H1 (cell line): ENCODE measurements around the gene SMIM1. TPM values are rescaled to one million over a fixed set of nuclear protein-coding genes. Genes with fewer than 3 reads are reported as not detected.

ENCODE experiments used
- CTCF ChIA-PET: fragments of 300-600 bp; sonication (Branson Sonifier 250); formaldehyde crosslinking; loops from one replicate; lab custom pipeline; 2021; ENCODE audit not compliant: partially characterized antibody; lab: Charles Lee
- POLR2A ChIA-PET: fragments of 300-600 bp; sonication (Branson Sonifier 250); formaldehyde crosslinking; loops from one replicate; lab custom pipeline; 2021; ENCODE audit warnings: inconsistent platforms; ENCODE audit not compliant: partially characterized antibody; lab: Charles Lee
- DNase-seq, 2 experiments: peaks; one replicate each; pipeline versions ENCODE4 v3.0.0 to v3.0.0-alpha.2; 2010 to 2022; ENCODE audit warnings: low spot score in 2 of 2, low read depth in 1 of 2, mixed read lengths in 1 of 2
- FAIRE-seq: peaks from 2 replicates; lab custom pipeline; 2011; peaks lifted over from hg19 to GRCh38; lab: Jason Lieb, UNC
- H2AFZ ChIP-seq: 2 replicates; pipeline ENCODE4 v1.8.1; 2012; ENCODE audit warnings: low read length, inconsistent platforms
- H2AK5ac ChIP-seq: 2 replicates; pipeline ENCODE4 v1.6.1; 2013; ENCODE audit warnings: low read depth, low read length
- H2BK120ac ChIP-seq: replicated peaks from 2 replicates; pipeline ENCODE3; 2013; ENCODE audit warnings: low read depth, low read length, inconsistent platforms
- H2BK12ac ChIP-seq: 2 replicates; pipeline ENCODE4 v1.6.1; 2013; ENCODE audit warnings: low read depth, low read length
- H2BK15ac ChIP-seq: 2 replicates; pipeline ENCODE4 v1.6.1; 2013; ENCODE audit warnings: low read length
- H2BK20ac ChIP-seq: 2 replicates; pipeline ENCODE4 v1.6.1; 2013; ENCODE audit warnings: low read length
- H2BK5ac ChIP-seq: 2 replicates; pipeline ENCODE4 v1.6.1; 2013; ENCODE audit warnings: low read depth, low read length
- H3K14ac ChIP-seq: 2 replicates; pipeline ENCODE4 v1.6.1; 2013; ENCODE audit warnings: inconsistent platforms; ENCODE audit not compliant: insufficient read length
- H3K18ac ChIP-seq: 2 replicates; pipeline ENCODE4 v1.6.1; 2013; ENCODE audit warnings: low read length; ENCODE audit errors: extremely low read depth
- H3K23ac ChIP-seq: 2 replicates; pipeline ENCODE4 v1.6.1; 2013; ENCODE audit warnings: inconsistent platforms; ENCODE audit not compliant: insufficient read length
- H3K23me2 ChIP-seq: 2 replicates; pipeline ENCODE4 v1.6.1; 2013; ENCODE audit warnings: low read depth, low read length
- H3K27ac ChIP-seq: 2 replicates; pipeline ENCODE4 v1.6.1; 2011; ENCODE audit warnings: low read depth, low read length, inconsistent platforms
- H3K27me3 ChIP-seq, 4 experiments: replicated peaks in 1 of 4; 1 replicate in 1 of 4; 2 replicates in 3 of 4; pipeline versions ENCODE4 v1.6.1 to v1.8.1; 2011 to 2013; ENCODE audit warnings: low read length in 3 of 4, mild to moderate bottlenecking in 3 of 4, inconsistent platforms in 2 of 4, mixed read lengths in 2 of 4, moderate library complexity in 1 of 4; ENCODE audit not compliant: control insufficient read depth in 3 of 4, insufficient read depth in 3 of 4; ENCODE audit errors: extremely low read depth in 1 of 4
- H3K36me3 ChIP-seq, 4 experiments: 2 replicates each; pipeline versions ENCODE4 v1.6.1 to v1.8.1; 2011 to 2013; ENCODE audit warnings: mild to moderate bottlenecking in 4 of 4, low read length in 3 of 4, moderate library complexity in 2 of 4, control low read depth in 1 of 4, inconsistent platforms in 1 of 4; ENCODE audit not compliant: insufficient read depth in 4 of 4, control insufficient read depth in 2 of 4
- H3K4ac ChIP-seq: replicated peaks from 2 replicates; pipeline ENCODE3; 2013; ENCODE audit warnings: low read length, low read depth, mixed read lengths, inconsistent platforms; ENCODE audit not compliant: insufficient read length
- H3K4me1 ChIP-seq, 4 experiments: replicated peaks in 1 of 4; 1 replicate in 1 of 4; 2 replicates in 3 of 4; pipeline versions ENCODE4 v1.6.1 to v1.8.1; 2011 to 2013; ENCODE audit warnings: low read length in 3 of 4, inconsistent platforms in 2 of 4, mixed read lengths in 1 of 4; ENCODE audit not compliant: insufficient read depth in 4 of 4, control insufficient read depth in 3 of 4
- H3K4me2 ChIP-seq, 2 experiments: 2 replicates each; pipeline versions ENCODE4 v1.6.1 to v1.8.1; 2011 to 2013; ENCODE audit warnings: low read depth in 2 of 2, low read length in 2 of 2, control low read depth in 1 of 2, inconsistent platforms in 1 of 2, mild to moderate bottlenecking in 1 of 2; ENCODE audit not compliant: insufficient read depth in 1 of 2
- H3K4me3 ChIP-seq, 4 experiments: fragments of 200-600, 300-600 bp in 1 of 4; sonication (generic), shearing (Covaris generic), sonication (Bioruptor Twin) in 1 of 4; 2 replicates each; pipeline versions ENCODE4 v1.5.1 to v1.8.1; 2011 to 2016; ENCODE audit warnings: low read length in 4 of 4, low read depth in 3 of 4, control low read depth in 2 of 4, inconsistent platforms in 2 of 4, mild to moderate bottlenecking in 2 of 4, mixed read lengths in 1 of 4, moderate library complexity in 1 of 4; ENCODE audit not compliant: insufficient read depth in 2 of 4; ENCODE audit errors: extremely low read depth in 1 of 4
- H3K56ac ChIP-seq: replicated peaks from 2 replicates; pipeline ENCODE3; 2013; ENCODE audit warnings: low read depth, mild to moderate bottlenecking, mixed read lengths, low read length, inconsistent platforms; ENCODE audit not compliant: insufficient read length
- H3K79me1 ChIP-seq: 2 replicates; pipeline ENCODE4 v1.6.1; 2013; ENCODE audit warnings: low read depth, low read length, control low read depth
- H3K79me2 ChIP-seq, 2 experiments: 2 replicates each; pipeline versions ENCODE4 v1.6.1 to v1.8.1; 2012 to 2013; ENCODE audit warnings: low read length in 2 of 2, mild to moderate bottlenecking in 2 of 2, inconsistent platforms in 1 of 2; ENCODE audit not compliant: insufficient read depth in 2 of 2, control insufficient read depth in 1 of 2
- H3K9ac ChIP-seq, 4 experiments: replicated peaks in 1 of 4; 1 replicate in 1 of 4; 2 replicates in 3 of 4; pipeline versions ENCODE4 v1.6.1 to v1.8.1; 2011 to 2013; ENCODE audit warnings: low read depth in 3 of 4, low read length in 3 of 4, control low read depth in 2 of 4, mild to moderate bottlenecking in 2 of 4, moderate library complexity in 2 of 4, inconsistent platforms in 1 of 4; ENCODE audit errors: extremely low read depth in 1 of 4
- H3K9me3 ChIP-seq, 2 experiments: 2 replicates each; pipeline versions ENCODE4 v1.6.1 to v1.8.1; 2012 to 2013; ENCODE audit warnings: mild to moderate bottlenecking in 2 of 2, moderate library complexity in 2 of 2, control low read depth in 1 of 2, inconsistent platforms in 1 of 2, low read depth in 1 of 2, low read length in 1 of 2, mixed read lengths in 1 of 2; ENCODE audit not compliant: insufficient read depth in 2 of 2
- H4K20me1 ChIP-seq, 2 experiments: replicated peaks in 1 of 2; 2 replicates each; pipeline versions ENCODE3 to v1.8.1; 2011 to 2013; ENCODE audit warnings: inconsistent platforms in 2 of 2, low read length in 2 of 2, mild to moderate bottlenecking in 1 of 2; ENCODE audit not compliant: insufficient read depth in 2 of 2, control insufficient read depth in 1 of 2
- H4K5ac ChIP-seq: 2 replicates; pipeline ENCODE4 v1.6.1; 2013; ENCODE audit warnings: low read length, low read depth, mixed read lengths, inconsistent platforms; ENCODE audit not compliant: insufficient read length
- H4K8ac ChIP-seq: 2 replicates; pipeline ENCODE4 v1.8.0; 2013; ENCODE audit warnings: mild to moderate bottlenecking, moderate library complexity, low read length, inconsistent platforms; ENCODE audit not compliant: insufficient read depth; ENCODE audit errors: extremely low read depth
- H4K91ac ChIP-seq: replicated peaks from 2 replicates; pipeline ENCODE3; 2013; ENCODE audit warnings: low read length, mixed read lengths, inconsistent platforms; ENCODE audit not compliant: insufficient read length
- BCL11A ChIP-seq, 2 experiments: IDR thresholded peaks; one replicate each; pipeline ENCODE4 v1.6.1; 2011; ENCODE audit warnings: low read depth in 2 of 2, low read length in 2 of 2, mild to moderate bottlenecking in 2 of 2
- CEBPB ChIP-seq: IDR thresholded peaks from 2 replicates; pipeline ENCODE4 v1.6.1; 2012; ENCODE audit warnings: low read depth, low read length
- FOSL1 ChIP-seq: IDR thresholded peaks from 2 replicates; pipeline ENCODE4 v1.6.1; 2011; ENCODE audit warnings: mild to moderate bottlenecking, low read depth, low read length, moderate library complexity; ENCODE audit not compliant: insufficient read depth
- GABPA ChIP-seq: IDR thresholded peaks from 2 replicates; pipeline ENCODE4 v1.6.1; 2011; ENCODE audit warnings: mild to moderate bottlenecking, low read length, moderate library complexity, borderline replicate concordance; ENCODE audit not compliant: insufficient read depth
- NRF1 ChIP-seq: IDR thresholded peaks from 2 replicates; pipeline ENCODE4 v1.6.1; 2011; ENCODE audit warnings: mild to moderate bottlenecking, low read depth, low read length, improper control_type of control experiment
- RNF2 ChIP-seq: fragments of 200-900, 300-1000 bp; sonication (generic); IDR thresholded peaks from 2 replicates; pipeline ENCODE4 v1.7.1; 2016; ENCODE audit warnings: borderline replicate concordance, low read depth, mild to moderate bottlenecking, antibody characterized with exemption, low read length; ENCODE audit not compliant: poor library complexity, severe bottlenecking; ENCODE audit errors: missing control alignments
- RXRA ChIP-seq: IDR thresholded peaks from 2 replicates; pipeline ENCODE4 v1.6.1; 2011; ENCODE audit warnings: low read depth, mild to moderate bottlenecking, low read length, moderate library complexity; ENCODE audit not compliant: insufficient read depth
- SIRT6 ChIP-seq: IDR thresholded peaks from one replicate; pipeline ENCODE4 v1.7.1; 2012; ENCODE audit warnings: low read length, inconsistent platforms
- SIX5 ChIP-seq: IDR thresholded peaks from 2 replicates; pipeline ENCODE4 v1.6.1; 2011; ENCODE audit warnings: mild to moderate bottlenecking, low read depth, low read length
- TEAD4 ChIP-seq: IDR thresholded peaks from 2 replicates; pipeline ENCODE4 v1.6.1; 2012; ENCODE audit warnings: low read depth, low read length, inconsistent platforms, mixed read lengths
- WGBS, 2 experiments: shearing (Covaris generic) in 1 of 2; methylation state at CpG; one replicate each; pipeline versions ENCODE4 v1.1.6 to v1.1.7; 2013 to 2015; ENCODE audit warnings: low lambda C conversion rate in 2 of 2, mixed read lengths in 2 of 2, inconsistent platforms in 1 of 2, low coverage in 1 of 2, missing lambda C conversion rate in 1 of 2; ENCODE audit not compliant: insufficient replicate concordance in 2 of 2, insufficient coverage in 1 of 2, insufficient read length in 1 of 2; ENCODE audit errors: extremely low coverage in 1 of 2, missing lambda C conversion rate in 1 of 2; 5-methylcytosine and 5-hydroxymethylcytosine counted together
- polyA plus RNA-seq, 7 experiments: library from polyadenylated mRNA; depleted of rRNA in 3 of 7; stranded (reverse) in 5 of 7; unstranded in 2 of 7; fragments of >200 nt in 5 of 7; fragments of 200-250 nt in 2 of 7; gene quantifications; 1 replicate in 5 of 7; 2 replicates in 1 of 7; 4 replicates in 1 of 7; pipeline versions ENCODE4 v1.2.1 to v1.2.3, GENCODE V29; 2011 to 2013; ENCODE audit warnings: missing spikeins in 2 of 7, mixed read lengths in 2 of 7
- total RNA-seq: library from RNA; stranded (reverse); fragmentation: NEBNext Ultra II Directional; extraction: Animal tissue kit (Norgen Biotek cat#: 25700); gene quantifications from 2 replicates; pipeline ENCODE4 v1.2.1, GENCODE V29; 2021
- TF ChIP-seq, protein P1 (sequence below): IDR thresholded peaks from 2 replicates; pipeline ENCODE4 v1.6.1; 2011; ENCODE audit warnings: low read depth, mild to moderate bottlenecking, low read length; ENCODE audit not compliant: insufficient read depth

SMIM1 gene
- total and polyA plus RNA-seq, 2 of the 8 experiments (the other 6 are each of a cell fraction or from before 2014, with no cell fraction given), result 7.7 to 9.7 TPM

GRCh38 chr1:3736708-3737107 is 35.8 kb upstream of the SMIM1 start:
- H3K4me2 ChIP-seq, result no peak overlapping the region
- no peak overlapping the region for H3K14ac ChIP-seq
- no peak overlapping the region for H3K27ac ChIP-seq
- H4K20me1 ChIP-seq, result peaks cover 0 to 15% of the 10 kb centered on the region in 2 experiments
- no peaks in the 10 kb centered on the region for H3K9me3 ChIP-seq
- no peaks in the 10 kb centered on the region; the same call in 1 of the 2 replicates for H3K23me2 ChIP-seq
- H2BK15ac ChIP-seq, result no peak overlapping the region
- no peaks in the 10 kb centered on the region for H3K79me2 ChIP-seq
- TF ChIP-seq TEAD4 (no peak), FOSL1 (no peak), RNF2 (no peak), CEBPB (no peak), SIX5 (no peak), GABPA (no peak), NRF1 (no peak), BCL11A (IDR thresholded peaks at IDR 0.05; ENCODE audit: low read depth in 2 of 2, low read length in 2 of 2) (no peak), SIRT6 (no peak), RXRA (no peak)
- TF ChIP-seq, protein P1, sequence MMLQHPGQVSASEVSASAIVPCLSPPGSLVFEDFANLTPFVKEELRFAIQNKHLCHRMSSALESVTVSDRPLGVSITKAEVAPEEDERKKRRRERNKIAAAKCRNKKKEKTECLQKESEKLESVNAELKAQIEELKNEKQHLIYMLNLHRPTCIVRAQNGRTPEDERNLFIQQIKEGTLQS, result no peak
- H3K23ac ChIP-seq, result no peak overlapping the region
- no peak overlapping the region for H3K4ac ChIP-seq
- H2AFZ ChIP-seq, result no peak overlapping the region
- H4K5ac ChIP-seq, result no peak overlapping the region
- no peak overlapping the region for H3K4me3 ChIP-seq
- H2AK5ac ChIP-seq, result no peak overlapping the region
- no peak overlapping the region for H3K9ac ChIP-seq
- H2BK20ac ChIP-seq, result no peak overlapping the region
- H2BK5ac ChIP-seq, result no peak overlapping the region
- H3K56ac ChIP-seq, result no peak overlapping the region
- no peak overlapping the region for H2BK120ac ChIP-seq
- CTCF ChIA-PET, result no interaction called here
- H3K27me3 ChIP-seq, result no peaks in the 10 kb centered on the region; a peak in 2 of 7 replicates
- WGBS, 2 experiments, result 89% methylated on average over 10 of the region's 14 CpGs; no CpG with 5 or more reads in 1 of the 2 experiments
- no peak overlapping the region for H2BK12ac ChIP-seq
- peaks cover 0 to 19% (median 13%) of the 10 kb centered on the region in 4 experiments; a peak in 5 of 7 replicates for H3K4me1 ChIP-seq
- FAIRE-seq, result no peak
- H3K79me1 ChIP-seq, result no peaks in the 10 kb centered on the region; the same call in 1 of the 2 replicates
- peaks cover 12 to 45% (median 38%) of the 10 kb centered on the region in 4 experiments for H3K36me3 ChIP-seq
- no peak overlapping the region for H3K18ac ChIP-seq
- DNase-seq, result no peak
- POLR2A ChIA-PET, result interaction anchor here (1.5 to 1.7 kb wide), 2 partner anchors 9 to 16 kb away, joined by 3 to 7 read pairs; no protein-coding TSS in a partner anchor
- H4K91ac ChIP-seq, result no peak overlapping the region
- no peak overlapping the region for H4K8ac ChIP-seq
